HCT116 (cell line): ENCODE results near the gene ISL2. TPM values are rescaled to one million over a fixed set of nuclear protein-coding genes. Genes with fewer than 3 reads are reported as not detected.
"Not testable (repeated sequence)": the region's sequence is repeated elsewhere in the genome, so short reads cannot be mapped to it uniquely, and the experiment has no call there.

Experiments
- ATAC-seq: fragments of 200-7000 bp; cut with Tn5 transposase; 2 replicates; pipeline ENCODE4 v1.9.1; 2020; ENCODE audit warnings: mild to moderate bottlenecking, moderate library complexity
- BruUV-seq: library from RNA; stranded (reverse); fragments of 400-500 nt; replicated peaks from 2 replicates; lab custom pipeline; 2021; lab: Mats Ljungman, UMichigan
- CTCF ChIA-PET: fragments of 300-600 bp; sonication (Branson Sonifier 250); formaldehyde crosslinking; loops from one replicate; lab custom pipeline; 2021; ENCODE audit warnings: antibody characterized with exemption; lab: Charles Lee
- POLR2A ChIA-PET: fragments of 300-600, 350-600 bp; sonication (Branson Sonifier 250); formaldehyde crosslinking; loops from one replicate; lab custom pipeline; 2021; ENCODE audit warnings: antibody characterized with exemption; lab: Charles Lee
- RAD21 ChIA-PET, 2 experiments: fragments of 300-600 bp; sonication (Branson Sonifier 250); formaldehyde crosslinking; loops; one replicate each; lab custom pipeline; 2023; ENCODE audit warnings: low total read pairs in 2 of 2; ENCODE audit not compliant: uncharacterized antibody in 2 of 2, unreplicated experiment in 2 of 2, low non-redundant PET in 1 of 2; lab: Charles Lee
- DNase-seq: peaks from one replicate; pipeline ENCODE4 v3.0.0-alpha.2; 2010; ENCODE audit warnings: low read depth, low spot score
- H2AFZ ChIP-seq: fragments of 200-600 bp; shearing (Covaris generic), sonication (generic); 2 replicates; pipeline ENCODE4 v1.6.1; 2017; ENCODE audit warnings: low read depth, mixed run types, mixed read lengths, antibody characterized with exemption, low read length; ENCODE audit not compliant: poor library complexity, severe bottlenecking
- H3K27ac ChIP-seq: 2 replicates; pipeline ENCODE4 v1.5.1; 2012; ENCODE audit warnings: low read depth, low read length
- H3K27me3 ChIP-seq: fragments of 200-600 bp; sonication (generic); 2 replicates; pipeline ENCODE4 v1.6.1; 2016; ENCODE audit warnings: mixed run types, low read length, mixed read lengths; ENCODE audit not compliant: insufficient read depth
- H3K36me3 ChIP-seq, 2 experiments: fragments of 200-500 bp in 1 of 2; fragments of 200-600 bp in 1 of 2; sonication (Bioruptor generic) in 1 of 2; sonication (generic) in 1 of 2; 2 replicates each; pipeline versions ENCODE4 v1.5.1 to v1.6.1; 2014 to 2016; ENCODE audit warnings: low read length in 2 of 2, inconsistent platforms in 1 of 2, mixed read lengths in 1 of 2, mixed run types in 1 of 2; ENCODE audit not compliant: insufficient read depth in 2 of 2, control insufficient read depth in 1 of 2
- H3K4me1 ChIP-seq, 2 experiments: fragments of 200-600 bp in 1 of 2; sonication (generic) in 1 of 2; 2 replicates each; pipeline versions ENCODE4 v1.5.1 to v1.6.1; 2012 to 2017; ENCODE audit warnings: low read length in 2 of 2, inconsistent platforms in 1 of 2, mild to moderate bottlenecking in 1 of 2, mixed read lengths in 1 of 2, mixed run types in 1 of 2, moderate library complexity in 1 of 2; ENCODE audit not compliant: insufficient read depth in 2 of 2, control insufficient read depth in 1 of 2
- H3K4me2 ChIP-seq: fragments of 200-600 bp; sonication (generic); 2 replicates; pipeline ENCODE4 v1.6.1; 2017; ENCODE audit warnings: mixed run types, low read length, mixed read lengths
- H3K4me3 ChIP-seq, 2 experiments: fragments of 200-600 bp in 1 of 2; sonication (generic) in 1 of 2; replicated peaks in 1 of 2; 2 replicates each; pipeline ENCODE4 v1.5.1; 2011 to 2016; ENCODE audit warnings: low read length in 2 of 2, control low read depth in 1 of 2, low read depth in 1 of 2, mild to moderate bottlenecking in 1 of 2, mixed read lengths in 1 of 2, mixed run types in 1 of 2
- H3K79me2 ChIP-seq: fragments of 200-600 bp; sonication (generic); 2 replicates; pipeline ENCODE4 v1.6.1; 2017; ENCODE audit warnings: mild to moderate bottlenecking, mixed run types, low read length, moderate library complexity, mixed read lengths; ENCODE audit not compliant: insufficient read depth
- H3K9ac ChIP-seq: fragments of 200-600 bp; sonication (generic); 2 replicates; pipeline ENCODE4 v1.6.1; 2016; ENCODE audit warnings: low read length, mixed read lengths
- H3K9me2 ChIP-seq: fragments of 200-600 bp; sonication (generic), shearing (Covaris generic); 2 replicates; pipeline ENCODE4 v1.6.1; 2017; ENCODE audit warnings: mixed run types, mild to moderate bottlenecking, moderate library complexity; ENCODE audit not compliant: insufficient read depth
- H3K9me3 ChIP-seq, 2 experiments: fragments of 200-500 bp in 1 of 2; fragments of 200-600 bp in 1 of 2; sonication (Bioruptor generic) in 1 of 2; sonication (generic) in 1 of 2; 2 replicates each; pipeline ENCODE4 v1.6.1; 2014 to 2017; ENCODE audit warnings: low read length in 2 of 2, mixed read lengths in 2 of 2, inconsistent platforms in 1 of 2, low read depth in 1 of 2, mild to moderate bottlenecking in 1 of 2, mixed run types in 1 of 2, moderate library complexity in 1 of 2; ENCODE audit not compliant: control insufficient read depth in 1 of 2, insufficient read depth in 1 of 2
- H4K20me1 ChIP-seq: fragments of 200-600 bp; sonication (generic), shearing (Covaris generic); 2 replicates; pipeline ENCODE4 v1.6.1; 2017; ENCODE audit warnings: mixed run types, mild to moderate bottlenecking, moderate library complexity; ENCODE audit not compliant: insufficient read depth
- EZH2phosphoT487 ChIP-seq: fragments of 200-600 bp; IDR thresholded peaks from 2 replicates; pipeline ENCODE4 v1.6.1; 2018; ENCODE audit warnings: antibody characterized with exemption, borderline replicate concordance
- SP1 ChIP-seq: IDR thresholded peaks from 2 replicates; pipeline ENCODE4 v1.6.1; 2012; ENCODE audit warnings: low read depth
- intact Hi-C: fragments of 100-400 bp; cut with micrococcal nuclease; formaldehyde crosslinking; loops from 2 replicates; pipeline ENCODE4 v1.10.0; 2022
- total RNA-seq: library from RNA; stranded (reverse); gene quantifications from one replicate; pipeline ENCODE4 v1.2.1, GENCODE V29; 2021; ENCODE audit not compliant: unreplicated experiment

The ISL2 gene
- total RNA-seq, 1 experiment from 2014 or later = 11.6 TPM

- ChIA-PET CTCF (interaction anchor here (0.9 to 1.4 kb wide), 4 partner anchors 14 to 23 kb away, joined by 3 to 6 read pairs (median 3); no protein-coding TSS in a partner anchor), POLR2A (interaction anchor here (0.9 to 1.2 kb wide), 2 partner anchors 21 to 23 kb away, joined by 3 read pairs; partner anchors contain the start of gene ISL2)
- BruUV-seq, H4K20me1 ChIP-seq, intact Hi-C loops, H3K9me2 ChIP-seq, H2AFZ ChIP-seq, H3K36me3 ChIP-seq, RAD21 ChIA-PET, H3K9ac ChIP-seq, ATAC-seq, H3K27me3 ChIP-seq, H3K4me3 ChIP-seq, H3K27ac ChIP-seq, H3K9me3 ChIP-seq, DNase-seq: not testable (repeated sequence)
- H3K79me2 ChIP-seq = peaks cover 30% of the 10 kb centered on the region
- H3K4me2 ChIP-seq = peak overlapping the region; percentile 21; the same call in 1 of the 2 replicates
- peaks cover 15 to 33% of the 10 kb centered on the region in 2 experiments for H3K4me1 ChIP-seq
Measured at GRCh38 chr15:76313175-76313567, 23.4 kb upstream of the ISL2 start.

GRCh38 chr15:76313731-76314130, 22.8 kb upstream of the ISL2 start:
- H3K9ac ChIP-seq = no peak overlapping the region
- H3K4me3 ChIP-seq = no peak overlapping the region
- DNase-seq (no peak), ATAC-seq (no peak)
- no peaks in the 10 kb centered on the region for H3K9me3 ChIP-seq
- intact Hi-C loops = no loop called here
- no peak for TF ChIP-seq EZH2phosphoT487
- no peak for TF ChIP-seq SP1
- 0 out of 2 replicates have a peak, but pooled peaks cover 3% of the 10 kb centered on the region for H4K20me1 ChIP-seq
- H2AFZ ChIP-seq = no peak overlapping the region
- no peak overlapping the region for H3K27ac ChIP-seq
- H3K4me2 ChIP-seq = no peak overlapping the region
- ChIA-PET POLR2A (interaction anchor here (1.2 kb wide), 1 partner anchor 22 kb away, joined by 3 read pairs; the partner anchor contains the start of gene ISL2), RAD21 (no interaction called here), CTCF (interaction anchor here (0.9 to 1.4 kb wide), 3 partner anchors 13 to 22 kb away, joined by 3 to 6 read pairs (median 3); no protein-coding TSS in a partner anchor)
- H3K27me3 ChIP-seq = no peaks in the 10 kb centered on the region
- BruUV-seq = no TSS peak
- H3K79me2 ChIP-seq = peaks cover 25% of the 10 kb centered on the region
- H3K4me1 ChIP-seq = peaks cover 15 to 33% of the 10 kb centered on the region in 2 experiments
- H3K36me3 ChIP-seq = no peaks in the 10 kb centered on the region
- no peaks in the 10 kb centered on the region for H3K9me2 ChIP-seq
